HCT116 (cell line): ENCODE data around the gene ARVCF.

Experiments
- CEBPB ChIP-seq: IDR thresholded peaks from 2 replicates; pipeline ENCODE4 v1.6.1; 2012; ENCODE audit warnings: low read depth
- EZH2phosphoT487 ChIP-seq: fragments of 200-600 bp; IDR thresholded peaks from 2 replicates; pipeline ENCODE4 v1.6.1; 2018; ENCODE audit warnings: antibody characterized with exemption, borderline replicate concordance
- POLR2A ChIP-seq: IDR thresholded peaks from 2 replicates; pipeline ENCODE4 v1.7.0; 2011; ENCODE audit warnings: borderline replicate concordance; ENCODE audit not compliant: insufficient read depth, insufficient read length; ENCODE audit errors: extremely low read depth
- ZNF274 ChIP-seq: fragments of 200-500 bp; sonication (Bioruptor generic); IDR thresholded peaks from 2 replicates; pipeline ENCODE4 v1.6.1; 2014; ENCODE audit warnings: mild to moderate bottlenecking, low read depth, low read length, inconsistent platforms
- TF ChIP-seq, protein P1 (sequence below): IDR thresholded peaks from 2 replicates; pipeline ENCODE4 v1.6.1; 2012
- TF ChIP-seq, protein P2 (sequence below), 3 experiments: fragments of 200-600 bp in 1 of 3; sonication (generic) in 1 of 3; IDR thresholded peaks in 2 of 3; conservative IDR thresholded peaks in 1 of 3; 2 replicates each; pipeline ENCODE4 v1.5.1; 2012 to 2017; ENCODE audit warnings: low read depth in 2 of 3, low read length in 2 of 3, antibody characterized with exemption in 1 of 3, borderline replicate concordance in 1 of 3, control low read depth in 1 of 3, mild to moderate bottlenecking in 1 of 3, mixed read lengths in 1 of 3, mixed run types in 1 of 3, moderate library complexity in 1 of 3; ENCODE audit not compliant: insufficient read depth in 1 of 3

DNA sequence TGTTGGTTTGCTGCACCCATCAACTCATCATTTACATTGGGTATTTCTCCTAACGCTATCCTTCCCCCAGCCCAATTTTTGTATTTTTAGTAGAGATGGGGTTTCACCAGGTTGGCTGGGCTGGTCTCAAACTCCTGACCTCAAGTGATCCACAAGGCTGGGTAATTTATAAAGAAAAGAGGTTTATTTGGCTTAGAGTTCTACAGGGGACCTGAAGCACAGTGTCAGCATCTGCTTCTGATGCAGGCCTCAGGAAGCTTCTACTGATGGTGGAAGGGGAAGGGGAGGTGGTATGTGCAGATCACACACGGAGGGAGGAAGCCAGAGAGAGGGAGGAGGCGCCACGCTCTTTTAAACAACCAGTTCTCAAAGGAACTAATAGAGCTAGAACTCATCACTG, 30.1 kb upstream of the ARVCF start:
- TF ChIP-seq, protein P1, sequence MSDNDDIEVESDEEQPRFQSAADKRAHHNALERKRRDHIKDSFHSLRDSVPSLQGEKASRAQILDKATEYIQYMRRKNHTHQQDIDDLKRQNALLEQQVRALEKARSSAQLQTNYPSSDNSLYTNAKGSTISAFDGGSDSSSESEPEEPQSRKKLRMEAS = no peak
- TF ChIP-seq, protein P2, sequence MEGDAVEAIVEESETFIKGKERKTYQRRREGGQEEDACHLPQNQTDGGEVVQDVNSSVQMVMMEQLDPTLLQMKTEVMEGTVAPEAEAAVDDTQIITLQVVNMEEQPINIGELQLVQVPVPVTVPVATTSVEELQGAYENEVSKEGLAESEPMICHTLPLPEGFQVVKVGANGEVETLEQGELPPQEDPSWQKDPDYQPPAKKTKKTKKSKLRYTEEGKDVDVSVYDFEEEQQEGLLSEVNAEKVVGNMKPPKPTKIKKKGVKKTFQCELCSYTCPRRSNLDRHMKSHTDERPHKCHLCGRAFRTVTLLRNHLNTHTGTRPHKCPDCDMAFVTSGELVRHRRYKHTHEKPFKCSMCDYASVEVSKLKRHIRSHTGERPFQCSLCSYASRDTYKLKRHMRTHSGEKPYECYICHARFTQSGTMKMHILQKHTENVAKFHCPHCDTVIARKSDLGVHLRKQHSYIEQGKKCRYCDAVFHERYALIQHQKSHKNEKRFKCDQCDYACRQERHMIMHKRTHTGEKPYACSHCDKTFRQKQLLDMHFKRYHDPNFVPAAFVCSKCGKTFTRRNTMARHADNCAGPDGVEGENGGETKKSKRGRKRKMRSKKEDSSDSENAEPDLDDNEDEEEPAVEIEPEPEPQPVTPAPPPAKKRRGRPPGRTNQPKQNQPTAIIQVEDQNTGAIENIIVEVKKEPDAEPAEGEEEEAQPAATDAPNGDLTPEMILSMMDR (IDR thresholded peaks at IDR 0.05 in 2 of 3, conservative IDR thresholded peaks at IDR 0.05 in 1 of 3; ENCODE audit: borderline replicate concordance in 1 of 3, insufficient read depth in 1 of 3, low read depth in 2 of 3, low read length in 2 of 3) = no peak
- TF ChIP-seq CEBPB (no peak), POLR2A (no peak), EZH2phosphoT487 (no peak), ZNF274 (no peak)
